GM13977 (cell line): Measurements from ENCODE around the gene CYP4F12.

Experiments used
- DNase-seq: peaks from one replicate; pipeline ENCODE4 v3.0.0; 2012; ENCODE audit warnings: low spot score
- CTCF ChIP-seq: IDR thresholded peaks from 2 replicates; pipeline ENCODE4 v1.5.1; 2012; ENCODE audit warnings: mild to moderate bottlenecking, control low read depth; ENCODE audit not compliant: insufficient read depth; ENCODE audit errors: extremely low read depth, missing control alignments
- in situ Hi-C: fragments of 300-500 bp; cut with MboI; formaldehyde crosslinking; loops from one replicate; pipeline ENCODE4 v1.12.0; 2022; ENCODE audit warnings: low sequenced_read_pairs, low pct_unique_long_range_greater_than_20kb, mixed read lengths, inconsistent platforms; ENCODE audit not compliant: unreplicated experiment

CYP4F12 gene

GRCh38 chr19:15640904-15641597, 31.8 kb upstream of the CYP4F12 start:
- no peak for DNase-seq
- in situ Hi-C loops = loop anchor here (25.0 kb wide), 1 partner anchor 746 kb away; no protein-coding TSS in a partner anchor
- no peak for TF ChIP-seq CTCF

GRCh38 chr19:15641901-15642491, 30.9 kb upstream of the CYP4F12 start:
- no peak for TF ChIP-seq CTCF
- no peak for DNase-seq
- in situ Hi-C loops = loop anchor here (25.0 kb wide), 1 partner anchor 745 kb away; no protein-coding TSS in a partner anchor

- in situ Hi-C loops = loop anchor here (25.0 kb wide), 1 partner anchor 744 kb away; no protein-coding TSS in a partner anchor
- TF ChIP-seq CTCF = no peak
- DNase-seq = no peak
Observed at GRCh38 chr19:15642807-15643206, 30.1 kb upstream of the CYP4F12 start.

- in situ Hi-C loops = loop anchor here (25.0 kb wide), 1 partner anchor 744 kb away; no protein-coding TSS in a partner anchor
- TF ChIP-seq CTCF = no peak
- no peak for DNase-seq
Observed at GRCh38 chr19:15643387-15643786, 29.5 kb upstream of the CYP4F12 start.

GRCh38 chr19:15644066-15644741, 28.7 kb upstream of the CYP4F12 start:
- DNase-seq = no peak
- no peak for TF ChIP-seq CTCF
- in situ Hi-C loops = loop anchor here (25.0 kb wide), 1 partner anchor 743 kb away; no protein-coding TSS in a partner anchor

- in situ Hi-C loops = loop anchor here (25.0 kb wide), 1 partner anchor 742 kb away; no protein-coding TSS in a partner anchor
- no peak for TF ChIP-seq CTCF
- no peak for DNase-seq
Observed at GRCh38 chr19:15644816-15645215, 28.1 kb upstream of the CYP4F12 start.
